Stimulated activated naive CD8-positive, alpha-beta T cell treated with anti-CD3 and anti-CD28 coated beads, Interleukin-15, Interleukin-2, amounts not matched to agents 100 ng/mL and 50 ng/mL, for 24 hours (primary cell): ENCODE data around the gene TMSB15A.
"Not testable (repeated sequence)": the region's sequence is repeated elsewhere in the genome, so short reads cannot be mapped to it uniquely, and the experiment has no call there.

Source experiments
- H3K27ac Mint-ChIP-seq: one replicate; pipeline ENCODE4 v1.8.0; 2021; ENCODE audit warnings: mild to moderate bottlenecking, mixed read lengths
- H3K27me3 Mint-ChIP-seq: one replicate; pipeline ENCODE4 v1.8.0; 2021; ENCODE audit warnings: mixed read lengths
- H3K36me3 Mint-ChIP-seq: one replicate; pipeline ENCODE4 v1.8.0; 2021; ENCODE audit warnings: low read depth, mixed read lengths
- H3K4me1 Mint-ChIP-seq: one replicate; pipeline ENCODE4 v1.8.0; 2021; ENCODE audit warnings: low read depth, mixed read lengths
- H3K4me3 Mint-ChIP-seq: one replicate; pipeline ENCODE4 v1.8.0; 2021; ENCODE audit warnings: mild to moderate bottlenecking, mixed read lengths
- H3K9me3 Mint-ChIP-seq: one replicate; pipeline ENCODE4 v1.8.0; 2021; ENCODE audit warnings: mixed read lengths

TMSB15A gene

GRCh38 chrX:102515975-102516941 is at the start of gene TMSB15A:
TSS of gene TMSB15A (minus strand) at chrX:102516739.
- peak within 1 kb of the TSS; percentile 72 for H3K4me3 Mint-ChIP-seq
- H3K27me3 Mint-ChIP-seq: peaks cover 45% of the 10 kb centered on the region
- peaks cover 5% of the 10 kb centered on the region for H3K4me1 Mint-ChIP-seq
- H3K27ac Mint-ChIP-seq: no peak within 1 kb of the TSS
- H3K9me3 Mint-ChIP-seq: no peaks in the 10 kb centered on the region
- no peaks in the 10 kb centered on the region for H3K36me3 Mint-ChIP-seq

GRCh38 chrX:102560423-102561068 is 44.0 kb upstream of the TMSB15A start:
- H3K27me3 Mint-ChIP-seq: no peaks in the 10 kb centered on the region
- no peaks in the 10 kb centered on the region for H3K9me3 Mint-ChIP-seq
- no peaks in the 10 kb centered on the region for H3K4me1 Mint-ChIP-seq
- no peak overlapping the region for H3K27ac Mint-ChIP-seq
- no peaks in the 10 kb centered on the region for H3K36me3 Mint-ChIP-seq
- H3K4me3 Mint-ChIP-seq: no peak overlapping the region

- Mint-ChIP-seq H3K9me3 (no peaks in the 10 kb centered on the region), H3K27me3 (peaks cover 4% of the 10 kb centered on the region), H3K4me1 (no peaks in the 10 kb centered on the region), H3K36me3 (no peaks in the 10 kb centered on the region), H3K4me3 (no peak overlapping the region), H3K27ac (no peak overlapping the region)
Observed at GRCh38 chrX:102558607-102559006, 42.1 kb upstream of the TMSB15A start.

GRCh38 chrX:102548231-102548630 is 31.7 kb upstream of the TMSB15A start:
- Mint-ChIP-seq H3K27ac (no peak overlapping the region), H3K4me1 (no peaks in the 10 kb centered on the region), H3K27me3 (peaks cover 12% of the 10 kb centered on the region), H3K9me3 (no peaks in the 10 kb centered on the region), H3K4me3 (no peak overlapping the region), H3K36me3 (no peaks in the 10 kb centered on the region)

GRCh38 chrX:102546828-102547493 is 30.4 kb upstream of the TMSB15A start:
- Mint-ChIP-seq H3K4me1 (no peaks in the 10 kb centered on the region), H3K9me3 (no peaks in the 10 kb centered on the region), H3K27ac (no peak overlapping the region), H3K36me3 (no peaks in the 10 kb centered on the region), H3K27me3 (peaks cover 12% of the 10 kb centered on the region), H3K4me3 (peak overlapping the region; percentile 77)

GRCh38 chrX:102546175-102546574 is 29.6 kb upstream of the TMSB15A start:
- Mint-ChIP-seq H3K4me3 (peak overlapping the region; percentile 77), H3K27me3 (peaks cover 17% of the 10 kb centered on the region)
- not testable (repeated sequence) for H3K4me1 Mint-ChIP-seq, H3K9me3 Mint-ChIP-seq, H3K27ac Mint-ChIP-seq, H3K36me3 Mint-ChIP-seq

GRCh38 chrX:102535958-102536357 is 19.4 kb upstream of the TMSB15A start:
- Mint-ChIP-seq H3K4me3 (no peak overlapping the region), H3K36me3 (no peaks in the 10 kb centered on the region), H3K27me3 (peaks cover 20% of the 10 kb centered on the region), H3K27ac (no peak overlapping the region), H3K9me3 (no peaks in the 10 kb centered on the region), H3K4me1 (no peaks in the 10 kb centered on the region)

- no peak overlapping the region for H3K27ac Mint-ChIP-seq
- no peak overlapping the region for H3K4me3 Mint-ChIP-seq
- peaks cover 5% of the 10 kb centered on the region for H3K4me1 Mint-ChIP-seq
- peaks cover 45% of the 10 kb centered on the region for H3K27me3 Mint-ChIP-seq
- H3K9me3 Mint-ChIP-seq: no peaks in the 10 kb centered on the region
- H3K36me3 Mint-ChIP-seq: no peaks in the 10 kb centered on the region
Observed at GRCh38 chrX:102517326-102517725, 787 bp upstream of the TMSB15A start.

- Mint-ChIP-seq H3K9me3 (no peaks in the 10 kb centered on the region), H3K27me3 (peaks cover 49% of the 10 kb centered on the region), H3K4me1 (peaks cover 5% of the 10 kb centered on the region), H3K27ac (no peak overlapping the region), H3K36me3 (no peaks in the 10 kb centered on the region), H3K4me3 (no peak overlapping the region)
Observed at GRCh38 chrX:102514536-102514935, 2.0 kb downstream of the TMSB15A start.

- Mint-ChIP-seq H3K27me3 (no peaks in the 10 kb centered on the region), H3K4me3 (no peak overlapping the region), H3K9me3 (no peaks in the 10 kb centered on the region), H3K36me3 (no peaks in the 10 kb centered on the region), H3K27ac (no peak overlapping the region), H3K4me1 (no peaks in the 10 kb centered on the region)
Observed at GRCh38 chrX:102498732-102499131, 17.8 kb downstream of the TMSB15A start.

- Mint-ChIP-seq H3K9me3 (no peaks in the 10 kb centered on the region), H3K4me3 (no peak overlapping the region), H3K27ac (no peak overlapping the region), H3K27me3 (no peaks in the 10 kb centered on the region), H3K4me1 (no peaks in the 10 kb centered on the region), H3K36me3 (no peaks in the 10 kb centered on the region)
Observed at GRCh38 chrX:102491766-102492165, 24.8 kb downstream of the TMSB15A start.

GRCh38 chrX:102478765-102479164 is 37.8 kb downstream of the TMSB15A start:
- not testable (repeated sequence) for H3K27ac Mint-ChIP-seq, H3K9me3 Mint-ChIP-seq, H3K4me3 Mint-ChIP-seq, H3K4me1 Mint-ChIP-seq, H3K36me3 Mint-ChIP-seq, H3K27me3 Mint-ChIP-seq

- H3K36me3 Mint-ChIP-seq, H3K9me3 Mint-ChIP-seq, H3K27me3 Mint-ChIP-seq, H3K27ac Mint-ChIP-seq, H3K4me1 Mint-ChIP-seq, H3K4me3 Mint-ChIP-seq: not testable (repeated sequence)
Observed at GRCh38 chrX:102471762-102472220, 44.7 kb downstream of the TMSB15A start, which contains the start of gene TCP11X2. TSS of gene TCP11X2 (minus strand) at chrX:102471812.

- not testable (repeated sequence) for H3K36me3 Mint-ChIP-seq, H3K4me1 Mint-ChIP-seq, H3K4me3 Mint-ChIP-seq, H3K9me3 Mint-ChIP-seq, H3K27me3 Mint-ChIP-seq, H3K27ac Mint-ChIP-seq
Observed at GRCh38 chrX:102470215-102470614, 46.3 kb downstream of the TMSB15A start.
